Mesothelial cell of epicardium (in vitro differentiated cells): ENCODE measurements around the gene KCNC4. TPM values are rescaled to one million over a fixed set of nuclear protein-coding genes. Genes with fewer than 3 reads are reported as not detected.
A peak's percentile ranks its signal among the peaks of the same experiment; 100 is the strongest.

Experiments used
- DNase-seq, 2 experiments: peaks; one replicate each; pipeline ENCODE4 v3.0.0; 2021; ENCODE audit warnings: low spot score in 2 of 2; ENCODE audit not compliant: unreplicated experiment in 2 of 2
- H3K27ac Mint-ChIP-seq: 2 replicates; pipeline ENCODE4 v1.8.0; 2021; ENCODE audit warnings: mixed read lengths
- H3K27me3 Mint-ChIP-seq: 2 replicates; pipeline ENCODE4 v1.8.0; 2021; ENCODE audit warnings: low read depth, mixed read lengths
- H3K36me3 Mint-ChIP-seq: 2 replicates; pipeline ENCODE4 v1.8.0; 2021; ENCODE audit warnings: mixed read lengths
- H3K4me1 Mint-ChIP-seq: 2 replicates; pipeline ENCODE4 v1.8.0; 2021; ENCODE audit warnings: mixed read lengths
- H3K4me3 Mint-ChIP-seq: 2 replicates; pipeline ENCODE4 v1.8.0; 2021; ENCODE audit warnings: mild to moderate bottlenecking, moderate library complexity, mixed read lengths
- H3K9me3 Mint-ChIP-seq: 2 replicates; pipeline ENCODE4 v1.8.0; 2021; ENCODE audit warnings: mixed read lengths
- CTCF ChIP-seq: fragments of 200-600 bp; sonication (generic); IDR thresholded peaks from one replicate; pipeline ENCODE4 v1.5.0; 2021; ENCODE audit warnings: antibody characterized with exemption; ENCODE audit not compliant: unreplicated experiment
- total RNA-seq: library from RNA; stranded (reverse); gene quantifications from 3 replicates; pipeline ENCODE4 v1.2.1, GENCODE V29; 2021

The KCNC4 gene
- total RNA-seq, 1 donor from 2014 or later, result 4.5 TPM

GRCh38 chr1:110208916-110209645 is 1.0 kb upstream of the KCNC4 start:
- H3K27me3 Mint-ChIP-seq, result peaks cover 61% of the 10 kb centered on the region

GRCh38 chr1:110210604-110211495 is 736 bp downstream of the KCNC4 start:
- DNase-seq, result peak in 1 of 2 experiments; percentile 61
- Mint-ChIP-seq H3K4me1 (peaks cover 20% of the 10 kb centered on the region), H3K36me3 (no peaks in the 10 kb centered on the region), H3K9me3 (no peaks in the 10 kb centered on the region), H3K4me3 (peak overlapping the region; percentile 65), H3K27me3 (peaks cover 77% of the 10 kb centered on the region), H3K27ac (no peak overlapping the region)
- TF ChIP-seq CTCF, result no peak

More at GRCh38 chr1:110208916-110209645, 1.0 kb upstream of the KCNC4 start:
- Mint-ChIP-seq H3K4me3 (peak overlapping the region; percentile 84), H3K4me1 (peaks cover 19% of the 10 kb centered on the region), H3K9me3 (no peaks in the 10 kb centered on the region), H3K36me3 (no peaks in the 10 kb centered on the region), H3K27ac (no peak overlapping the region)
- no peak for DNase-seq
- no peak for TF ChIP-seq CTCF

GRCh38 chr1:110211496-110212168 is 1.5 kb downstream of the KCNC4 start:
- peak overlapping the region; percentile 65 for H3K4me3 Mint-ChIP-seq
- no peak for TF ChIP-seq CTCF
- peaks cover 82% of the 10 kb centered on the region for H3K27me3 Mint-ChIP-seq
- H3K27ac Mint-ChIP-seq, result no peak overlapping the region
- DNase-seq, result no peak
- no peaks in the 10 kb centered on the region for H3K36me3 Mint-ChIP-seq
- H3K9me3 Mint-ChIP-seq, result no peaks in the 10 kb centered on the region
- peaks cover 20% of the 10 kb centered on the region for H3K4me1 Mint-ChIP-seq

GRCh38 chr1:110212169-110213142 is 2.3 kb downstream of the KCNC4 start:
- peaks cover 78% of the 10 kb centered on the region for H3K27me3 Mint-ChIP-seq

More at GRCh38 chr1:110212169-110213142, 2.3 kb downstream of the KCNC4 start:
- H3K36me3 Mint-ChIP-seq, result no peaks in the 10 kb centered on the region
- H3K4me3 Mint-ChIP-seq, result peak overlapping the region; percentile 60
- TF ChIP-seq CTCF, result no peak
- no peaks in the 10 kb centered on the region for H3K9me3 Mint-ChIP-seq
- no peak overlapping the region for H3K27ac Mint-ChIP-seq
- H3K4me1 Mint-ChIP-seq, result peaks cover 20% of the 10 kb centered on the region
- DNase-seq, result peak in 1 of 2 experiments; percentile 46
